ENCODE data around the gene RUNX2.

DNA sequence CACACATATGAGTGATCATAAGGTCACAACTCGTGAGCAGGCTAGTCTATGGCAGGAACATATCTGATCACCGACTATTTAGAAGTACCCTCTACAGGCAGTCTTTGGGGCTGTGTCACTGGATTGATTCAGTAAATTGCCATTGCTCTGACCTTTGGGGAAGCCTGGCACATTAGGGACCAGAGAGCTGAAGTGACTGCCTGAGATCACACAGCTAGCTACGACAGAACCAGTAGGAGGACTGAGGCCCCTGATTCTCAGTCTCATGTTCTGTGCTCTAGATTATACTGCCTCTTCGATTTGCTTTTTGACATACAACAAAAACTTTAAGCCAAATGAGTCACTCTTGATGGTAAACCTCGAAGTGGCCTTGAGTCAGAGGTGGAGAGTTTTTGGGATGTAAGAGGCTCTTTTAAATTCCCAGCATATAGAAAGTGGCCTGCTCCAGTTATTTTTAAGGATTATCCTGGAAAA lies 297.1 kb downstream of the RUNX2 start:
- TF ChIP-seq EZH2 (IDR thresholded peaks at IDR 0.05; ENCODE audit: insufficient read depth, poor library complexity, severe bottlenecking): no peak
- TF ChIP-seq EZH2phosphoT487 (IDR thresholded peaks at IDR 0.05; ENCODE audit: insufficient read depth, low read depth): no peak
